ENCODE data around the gene CDH13.

Gene CDH13

GRCh38 chr16:83058376-83058775, 431.6 kb downstream of the CDH13 start:
- DNase-seq (ENCODE audit: low read depth): no peak

- DNase-seq (ENCODE audit: low read depth): no peak
Observed at GRCh38 chr16:83059237-83059636, 432.5 kb downstream of the CDH13 start.

GRCh38 chr16:83066011-83066410, 439.2 kb downstream of the CDH13 start:
- no peak for DNase-seq (ENCODE audit: low read depth)

- DNase-seq (ENCODE audit: low read depth): no peak
Observed at GRCh38 chr16:83066881-83067280, 440.1 kb downstream of the CDH13 start.

- no peak for DNase-seq (ENCODE audit: low read depth)
Observed at GRCh38 chr16:83068686-83069085, 441.9 kb downstream of the CDH13 start.

- DNase-seq (ENCODE audit: low read depth): no peak
Observed at GRCh38 chr16:83070416-83071209, 443.8 kb downstream of the CDH13 start.

GRCh38 chr16:83075956-83076355, 449.2 kb downstream of the CDH13 start:
- no peak for DNase-seq (ENCODE audit: low read depth)

- DNase-seq (ENCODE audit: low read depth): no peak
Observed at GRCh38 chr16:83083361-83083760, 456.6 kb downstream of the CDH13 start.

- no peak for DNase-seq (ENCODE audit: low read depth)
Observed at GRCh38 chr16:83085660-83086059, 458.9 kb downstream of the CDH13 start.

- DNase-seq (ENCODE audit: low read depth): no peak
Observed at GRCh38 chr16:83095941-83096692, 469.3 kb downstream of the CDH13 start.

GRCh38 chr16:83098536-83098935, 471.8 kb downstream of the CDH13 start:
- DNase-seq (ENCODE audit: low read depth): no peak

GRCh38 chr16:83100679-83101078, 473.9 kb downstream of the CDH13 start:
- DNase-seq (ENCODE audit: low read depth): no peak

GRCh38 chr16:83102336-83102735, 475.6 kb downstream of the CDH13 start:
- DNase-seq (ENCODE audit: low read depth): no peak

GRCh38 chr16:83105279-83106077, 478.7 kb downstream of the CDH13 start:
- DNase-seq (ENCODE audit: low read depth): no peak

GRCh38 chr16:83109490-83110125, 482.8 kb downstream of the CDH13 start:
- DNase-seq (ENCODE audit: low read depth): no peak

GRCh38 chr16:83110269-83110668, 483.5 kb downstream of the CDH13 start:
- no peak for DNase-seq (ENCODE audit: low read depth)

GRCh38 chr16:83113317-83113716, 486.5 kb downstream of the CDH13 start:
- peak; percentile 3 for DNase-seq (ENCODE audit: low read depth)

- DNase-seq (ENCODE audit: low read depth): no peak
Observed at GRCh38 chr16:83113811-83114210, 487.0 kb downstream of the CDH13 start.

GRCh38 chr16:83115491-83116232, 488.9 kb downstream of the CDH13 start:
- DNase-seq (ENCODE audit: low read depth): no peak

- no peak for DNase-seq (ENCODE audit: low read depth)
Observed at GRCh38 chr16:83116274-83116892, 489.6 kb downstream of the CDH13 start.

- no peak for DNase-seq (ENCODE audit: low read depth)
Observed at GRCh38 chr16:83117810-83118209, 491.0 kb downstream of the CDH13 start.

Measured in fibroblast of the conjunctiva (primary cell).